Esophagus muscularis mucosa (tissue), 4 donors: Measurements from ENCODE around the gene MAGI3. TPM values are rescaled to one million over a fixed set of nuclear protein-coding genes. Genes with fewer than 3 reads are reported as not detected.

Experiments used
- DNase-seq: peaks from one replicate; pipeline ENCODE4 v3.0.0-alpha.2; 2017; ENCODE audit errors: extremely low spot score
- H3K27ac ChIP-seq, 4 donors: fragments of 200-600 bp; sonication (generic); replicated peaks in 1 of 4; 1 replicate in 3 of 4; 2 replicates in 1 of 4; pipeline ENCODE4 v1.5.1; 2016 to 2019; ENCODE audit warnings: mild to moderate bottlenecking in 1 of 4
- H3K27me3 ChIP-seq, 4 donors: fragments of 200-600 bp; sonication (generic); one replicate each; pipeline versions ENCODE4 v1.5.1 to v1.6.0; 2016 to 2019
- H3K36me3 ChIP-seq, 4 donors: fragments of 200-600 bp; sonication (generic); one replicate each; pipeline ENCODE4 v1.5.1; 2016 to 2019
- H3K4me1 ChIP-seq, 4 donors: fragments of 200-600 bp; sonication (generic); one replicate each; pipeline ENCODE4 v1.5.1; 2016 to 2019
- H3K4me3 ChIP-seq, 4 donors: fragments of 200-600 bp; sonication (generic); 1 replicate in 2 of 4; 2 replicates in 2 of 4; pipeline ENCODE4 v1.5.1; 2016 to 2019; ENCODE audit warnings: mild to moderate bottlenecking in 4 of 4, moderate library complexity in 1 of 4
- H3K9me3 ChIP-seq, 4 donors: fragments of 200-600 bp; sonication (generic); 1 replicate in 3 of 4; 2 replicates in 1 of 4; pipeline ENCODE4 v1.5.1; 2016 to 2019
- CTCF ChIP-seq, 3 experiments: fragments of 200-600 bp in 2 of 3; fragments of 450-650 bp in 1 of 3; sonication (generic) in 2 of 3; IDR thresholded peaks; one replicate each; pipeline ENCODE4 v1.5.1; 2017 to 2019; ENCODE audit warnings: antibody characterized with exemption in 3 of 3, mild to moderate bottlenecking in 2 of 3, moderate library complexity in 1 of 3
- EP300 ChIP-seq: sonication (generic); formaldehyde crosslinking; IDR thresholded peaks from one replicate; pipeline ENCODE4 v1.6.1; 2017; ENCODE audit warnings: antibody characterized with exemption
- POLR2A ChIP-seq: fragments of 450-650 bp; IDR thresholded peaks from one replicate; pipeline ENCODE4 v1.6.1; 2017; ENCODE audit warnings: antibody characterized with exemption, moderate library complexity, mild to moderate bottlenecking, low read depth
- POLR2AphosphoS5 ChIP-seq, 2 donors: sonication (generic); formaldehyde crosslinking; IDR thresholded peaks; one replicate each; pipeline ENCODE4 v1.6.1; 2017; ENCODE audit warnings: antibody characterized with exemption in 2 of 2
- WGBS: methylation state at CpG from one replicate; pipeline ENCODE4 v1.1.5; 2018; 5-methylcytosine and 5-hydroxymethylcytosine counted together
- intact Hi-C: fragments of 100-400 bp; cut with DNase I; formaldehyde crosslinking; loops from one replicate; pipeline ENCODE4 v1.15.1; 2023
- total RNA-seq, 4 donors: library from RNA; depleted of rRNA; stranded (reverse); fragments of >200 nt; gene quantifications; one replicate each; pipeline versions ENCODE4 v1.1.0 to v1.2.1, GENCODE V29; 2016

Gene MAGI3
- total RNA-seq, 4 donors from 2014 or later, result 14.6 to 21.7 (median 16.4) TPM

GRCh38 chr1:113438505-113439276, 48.4 kb downstream of the MAGI3 start:
- Histone ChIP-seq H3K4me1 (peaks cover 0 to 6% (median 0%) of the 10 kb centered on the region in 4 donors), H3K9me3 (no peaks in the 10 kb centered on the region), H3K4me3 (no peak overlapping the region), H3K36me3 (no peaks in the 10 kb centered on the region), H3K27me3 (no peaks in the 10 kb centered on the region), H3K27ac (no peak overlapping the region)
- DNase-seq, result no peak
- 89% methylated on average over 3 of the region's 3 CpGs for WGBS
- TF ChIP-seq POLR2A (no peak), EP300 (no peak), CTCF (IDR thresholded peaks at IDR 0.05) (no peak), POLR2AphosphoS5 (IDR thresholded peaks at IDR 0.05) (no peak)
- intact Hi-C loops, result no loop called here

- Histone ChIP-seq H3K36me3 (no peaks in the 10 kb centered on the region), H3K9me3 (no peaks in the 10 kb centered on the region), H3K27me3 (no peaks in the 10 kb centered on the region), H3K27ac (no peak overlapping the region), H3K4me1 (peaks cover 0 to 4% (median 0%) of the 10 kb centered on the region in 4 donors), H3K4me3 (no peak overlapping the region)
- TF ChIP-seq POLR2A (no peak), POLR2AphosphoS5 (IDR thresholded peaks at IDR 0.05) (no peak), CTCF (IDR thresholded peaks at IDR 0.05) (no peak), EP300 (no peak)
- DNase-seq, result no peak
- 89% methylated on average over 2 of the region's 2 CpGs for WGBS
- intact Hi-C loops, result no loop called here
These were observed 49.0 kb downstream of the MAGI3 start for GRCh38 chr1:113439277-113439670.

GRCh38 chr1:113442131-113442530, 51.8 kb downstream of the MAGI3 start:
- H3K27ac ChIP-seq, result no peak overlapping the region
- no peak overlapping the region for H3K4me3 ChIP-seq
- H3K9me3 ChIP-seq, result peaks cover 0 to 4% (median 0%) of the 10 kb centered on the region in 4 donors
- H3K36me3 ChIP-seq, result no peaks in the 10 kb centered on the region
- no peak for DNase-seq
- H3K27me3 ChIP-seq, result no peaks in the 10 kb centered on the region
- TF ChIP-seq POLR2AphosphoS5 (IDR thresholded peaks at IDR 0.05), result no peak
- TF ChIP-seq CTCF (IDR thresholded peaks at IDR 0.05), result no peak
- TF ChIP-seq POLR2A, result no peak
- TF ChIP-seq EP300, result no peak
- WGBS, result 80% methylated on average over 2 of the region's 2 CpGs
- peaks cover 0 to 1% (median 0%) of the 10 kb centered on the region in 4 donors for H3K4me1 ChIP-seq
- intact Hi-C loops, result no loop called here

- no peak for DNase-seq
- TF ChIP-seq POLR2A (no peak), POLR2AphosphoS5 (IDR thresholded peaks at IDR 0.05) (no peak), EP300 (no peak)
- Histone ChIP-seq H3K36me3 (no peaks in the 10 kb centered on the region), H3K9me3 (peaks cover 0 to 4% (median 0%) of the 10 kb centered on the region in 4 donors), H3K27ac (no peak overlapping the region), H3K27me3 (no peaks in the 10 kb centered on the region), H3K4me1 (peaks cover 0 to 12% (median 7%) of the 10 kb centered on the region in 4 donors), H3K4me3 (no peak overlapping the region)
- intact Hi-C loops, result no loop called here
These were observed 54.5 kb downstream of the MAGI3 start for GRCh38 chr1:113444857-113445256.

- no peak for DNase-seq
- H3K4me1 ChIP-seq, result peaks cover 4 to 45% (median 36%) of the 10 kb centered on the region in 4 donors
- TF ChIP-seq POLR2AphosphoS5 (IDR thresholded peaks at IDR 0.05) (no peak), POLR2A (no peak), EP300 (no peak), CTCF (IDR thresholded peaks at IDR 0.05) (no peak)
- H3K27ac ChIP-seq, result no peak overlapping the region
- H3K36me3 ChIP-seq, result no peaks in the 10 kb centered on the region
- H3K27me3 ChIP-seq, result no peaks in the 10 kb centered on the region
- 11% methylated on average over 1 of the region's 1 CpG for WGBS
- intact Hi-C loops, result no loop called here
- H3K4me3 ChIP-seq, result no peak overlapping the region
- H3K9me3 ChIP-seq, result no peaks in the 10 kb centered on the region
These were observed 61.4 kb downstream of the MAGI3 start for GRCh38 chr1:113451710-113452109.
